Fibroblast of mammary gland (primary cell): ENCODE measurements around the gene STARD13.

ENCODE experiments used
- DNase-seq: peaks from one replicate; pipeline ENCODE4 v3.0.0-alpha.2; 2010; ENCODE audit warnings: low read depth
- H3K4me3 ChIP-seq: 2 replicates; pipeline ENCODE4 v1.5.1; 2011; ENCODE audit warnings: low read depth, mild to moderate bottlenecking, low read length, moderate library complexity; ENCODE audit not compliant: control insufficient read depth
- CTCF ChIP-seq: conservative IDR thresholded peaks from 2 replicates; pipeline ENCODE4 v1.5.1; 2011; ENCODE audit warnings: low read depth, low read length, inconsistent platforms; ENCODE audit not compliant: control insufficient read depth, insufficient read depth

Gene STARD13

GRCh38 chr13:33087790-33088189 lies 197.8 kb downstream of the STARD13 start:
- TF ChIP-seq CTCF, result no peak
- no peak for DNase-seq
- H3K4me3 ChIP-seq, result no peak overlapping the region

GRCh38 chr13:33087091-33087490 lies 198.5 kb downstream of the STARD13 start:
- no peak for DNase-seq
- no peak overlapping the region for H3K4me3 ChIP-seq
- TF ChIP-seq CTCF, result no peak

GRCh38 chr13:33083054-33083453 lies 202.5 kb downstream of the STARD13 start:
- no peak overlapping the region for H3K4me3 ChIP-seq
- no peak for DNase-seq
- no peak for TF ChIP-seq CTCF

- H3K4me3 ChIP-seq, result no peak overlapping the region
- DNase-seq, result no peak
- TF ChIP-seq CTCF, result no peak
Measured at GRCh38 chr13:33081666-33082065, 203.9 kb downstream of the STARD13 start.

- peak; percentile 71 for DNase-seq
- H3K4me3 ChIP-seq, result no peak overlapping the region
- TF ChIP-seq CTCF, result no peak
Measured at GRCh38 chr13:33080972-33081590, 204.5 kb downstream of the STARD13 start.

GRCh38 chr13:33079960-33080359 lies 205.6 kb downstream of the STARD13 start:
- no peak overlapping the region for H3K4me3 ChIP-seq
- no peak for TF ChIP-seq CTCF
- no peak for DNase-seq

GRCh38 chr13:33078263-33078662 lies 207.3 kb downstream of the STARD13 start:
- DNase-seq, result no peak
- H3K4me3 ChIP-seq, result no peak overlapping the region
- TF ChIP-seq CTCF, result no peak
